Measurements from ENCODE around the gene NYNRIN. TPM values are rescaled to one million over a fixed set of nuclear protein-coding genes. Genes with fewer than 3 reads are reported as not detected.

NYNRIN gene
- total RNA-seq, 4 donors from 2014 or later: 6.9 to 19.9 (median 11.5) TPM

- TF ChIP-seq CTCF (IDR thresholded peaks at IDR 0.05): no peak
- no peak for TF ChIP-seq POLR2AphosphoS5 (IDR thresholded peaks at IDR 0.05)
- TF ChIP-seq EP300 (IDR thresholded peaks at IDR 0.05): no peak
- TF ChIP-seq POLR2A (IDR thresholded peaks at IDR 0.05): no peak
- no peaks in the 10 kb centered on the region for H3K27me3 ChIP-seq
Measured at GRCh38 chr14:24409956-24410355, 11.2 kb downstream of the NYNRIN start.

GRCh38 chr14:24411443-24412389 is 12.9 kb downstream of the NYNRIN start:
- Histone ChIP-seq H3K27ac (peak overlapping the region in 1 of 4 donors; percentile 6), H3K4me1 (no peaks in the 10 kb centered on the region), H3K36me3 (peaks cover 0 to 87% of the 10 kb centered on the region in 2 donors), H3K4me3 (no peak overlapping the region), H3K27me3 (no peaks in the 10 kb centered on the region), H3K9me3 (no peaks in the 10 kb centered on the region)
- 10 to 75% methylated on average over 2 of the region's 16 CpGs for WGBS, 2 donors (ENCODE audit: low coverage in 1 of 2)
- ATAC-seq: peak; percentile 52
- TF ChIP-seq POLR2AphosphoS5 (IDR thresholded peaks at IDR 0.05) (no peak), CTCF (IDR thresholded peaks at IDR 0.05) (peak in 3 of 4 experiments; percentile 61 to 72 (median 62))

More at GRCh38 chr14:24409956-24410355, 11.2 kb downstream of the NYNRIN start:
- peaks cover 0 to 87% of the 10 kb centered on the region in 2 donors for H3K36me3 ChIP-seq
- ATAC-seq: no peak
- 91% methylated on average over 7 of the region's 10 CpGs; no CpG with 5 or more reads in 1 of the 2 donors for WGBS, 2 donors (ENCODE audit: low coverage in 1 of 2)
- no peak overlapping the region for H3K4me3 ChIP-seq
- no peaks in the 10 kb centered on the region for H3K4me1 ChIP-seq
- H3K27ac ChIP-seq: no peak overlapping the region
- H3K9me3 ChIP-seq: no peaks in the 10 kb centered on the region

- H3K4me3 ChIP-seq: no peak overlapping the region
- TF ChIP-seq POLR2AphosphoS5 (IDR thresholded peaks at IDR 0.05) (no peak), EP300 (IDR thresholded peaks at IDR 0.05) (no peak), POLR2A (IDR thresholded peaks at IDR 0.05) (no peak), CTCF (IDR thresholded peaks at IDR 0.05) (no peak)
- 100% methylated on average over 1 of the region's 1 CpG; no CpG with 5 or more reads in 1 of the 2 donors for WGBS, 2 donors (ENCODE audit: low coverage in 1 of 2)
- ATAC-seq: no peak
- peaks cover 2% of the 10 kb centered on the region for H3K27me3 ChIP-seq
- H3K36me3 ChIP-seq: peaks cover 0 to 63% of the 10 kb centered on the region in 2 donors
- peaks cover 0 to 10% (median 0%) of the 10 kb centered on the region in 3 donors for H3K4me1 ChIP-seq
- no peak overlapping the region for H3K27ac ChIP-seq
- H3K9me3 ChIP-seq: no peaks in the 10 kb centered on the region
Measured at GRCh38 chr14:24414077-24414476, 15.3 kb downstream of the NYNRIN start.

- Histone ChIP-seq H3K4me1 (peaks cover 0 to 13% (median 0%) of the 10 kb centered on the region in 3 donors), H3K27me3 (peaks cover 7% of the 10 kb centered on the region), H3K9me3 (no peaks in the 10 kb centered on the region), H3K4me3 (no peak overlapping the region), H3K27ac (no peak overlapping the region), H3K36me3 (peaks cover 0 to 55% of the 10 kb centered on the region in 2 donors)
- no peak for TF ChIP-seq POLR2A (IDR thresholded peaks at IDR 0.05)
- no peak for TF ChIP-seq EP300 (IDR thresholded peaks at IDR 0.05)
- no peak for TF ChIP-seq POLR2AphosphoS5 (IDR thresholded peaks at IDR 0.05)
- no peak for TF ChIP-seq CTCF (IDR thresholded peaks at IDR 0.05)
- no peak for ATAC-seq
- 80% methylated on average over 2 of the region's 15 CpGs; no CpG with 5 or more reads in 1 of the 2 donors for WGBS, 2 donors (ENCODE audit: low coverage in 1 of 2)
Measured at GRCh38 chr14:24414732-24415420, 16.1 kb downstream of the NYNRIN start.
